Measurements from ENCODE around the gene ALAS2. TPM values are rescaled to one million over a fixed set of nuclear protein-coding genes. Genes with fewer than 3 reads are reported as not detected.

ALAS2 gene
- total and polyA plus RNA-seq, 4 donors = 0.21 to 1,807 TPM; not detected in 2

DNA sequence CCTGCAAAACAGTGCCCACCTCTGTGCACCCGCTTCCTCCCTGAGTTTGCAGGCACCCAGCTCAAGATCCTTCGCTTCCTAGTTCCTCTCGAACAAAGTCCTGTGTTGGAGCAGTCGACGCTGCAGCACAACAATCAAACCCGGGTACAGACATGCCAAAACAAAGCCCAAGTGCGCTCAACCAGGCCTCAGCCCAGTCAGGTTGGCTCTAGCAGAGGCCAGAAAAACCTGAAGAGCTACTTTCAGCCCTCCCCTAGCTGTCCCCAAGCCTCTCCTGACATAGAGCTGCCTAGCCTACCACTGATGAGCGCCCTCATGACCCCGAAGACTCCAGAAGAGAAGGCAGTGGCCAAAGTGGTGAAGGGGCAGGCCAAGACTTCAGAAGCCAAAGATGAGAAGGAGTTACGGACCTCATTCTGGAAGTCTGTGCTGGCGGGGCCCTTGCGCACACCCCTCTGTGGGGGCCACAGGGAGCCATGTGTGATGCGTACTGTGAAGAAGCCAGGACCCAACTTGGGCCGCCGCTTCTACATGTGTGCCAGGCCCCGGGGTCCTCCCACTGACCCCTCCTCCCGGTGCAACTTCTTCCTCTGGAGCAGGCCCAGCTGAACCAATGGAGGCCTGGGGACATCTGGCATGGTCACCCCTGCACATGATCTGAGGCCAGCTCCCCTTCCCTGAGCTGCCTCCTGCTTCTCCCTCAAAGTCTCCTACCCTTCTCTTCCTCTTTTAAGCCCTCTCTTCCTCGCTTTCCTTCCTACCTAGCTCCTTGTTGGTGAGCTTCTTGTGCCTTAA, 23.8 kb downstream of the ALAS2 start:
- 87% methylated on average over 18 of the region's 18 CpGs for WGBS
- Histone ChIP-seq H3K36me3 (ENCODE audit: control insufficient read depth in 4 of 4, insufficient read depth in 3 of 4, low read depth in 1 of 4, low read length in 3 of 4) (peaks cover 3 to 13% (median 3%) of the 10 kb centered on the region in 4 donors), H3K4me1 (ENCODE audit: control insufficient read depth in 4 of 4, insufficient read depth in 4 of 4, low read length in 3 of 4) (peaks cover 20 to 27% (median 25%) of the 10 kb centered on the region in 4 donors), H3K9me3 (ENCODE audit: control insufficient read depth in 4 of 4, low read length in 3 of 4) (no peaks in the 10 kb centered on the region), H3K9ac (ENCODE audit: low read depth in 1 of 2, low read length in 2 of 2) (no peak overlapping the region), H3K27ac (ENCODE audit: low read depth in 1 of 2, low read length in 2 of 2) (peak overlapping the region; percentile 80 to 93), H3K27me3 (ENCODE audit: control insufficient read depth in 4 of 4, insufficient read depth in 4 of 4, low read length in 3 of 4) (no peaks in the 10 kb centered on the region), H3K4me3 (ENCODE audit: low read depth in 1 of 3, low read length in 3 of 3) (no peak overlapping the region)
- TF ChIP-seq RXRA (IDR thresholded peaks at IDR 0.05) (no peak), FOXA1 (IDR thresholded peaks at IDR 0.05) (no peak), EGR1 (IDR thresholded peaks at IDR 0.05; ENCODE audit: low read depth in 2 of 2) (no peak), HNF4A (conservative IDR thresholded peaks at IDR 0.05) (no peak), RAD21 (IDR thresholded peaks at IDR 0.05) (no peak), YY1 (IDR thresholded peaks at IDR 0.05) (no peak), GABPA (IDR thresholded peaks at IDR 0.05 in 1 of 2, conservative IDR thresholded peaks at IDR 0.05 in 1 of 2) (no peak), TAF1 (conservative IDR thresholded peaks at IDR 0.05) (no peak), FOXA2 (IDR thresholded peaks at IDR 0.05) (no peak), HNF4G (IDR thresholded peaks at IDR 0.05) (no peak), SP1 (IDR thresholded peaks at IDR 0.05) (no peak), JUND (IDR thresholded peaks at IDR 0.05) (no peak), NR2F2 (IDR thresholded peaks at IDR 0.05) (no peak)
- TF ChIP-seq, protein P1, sequence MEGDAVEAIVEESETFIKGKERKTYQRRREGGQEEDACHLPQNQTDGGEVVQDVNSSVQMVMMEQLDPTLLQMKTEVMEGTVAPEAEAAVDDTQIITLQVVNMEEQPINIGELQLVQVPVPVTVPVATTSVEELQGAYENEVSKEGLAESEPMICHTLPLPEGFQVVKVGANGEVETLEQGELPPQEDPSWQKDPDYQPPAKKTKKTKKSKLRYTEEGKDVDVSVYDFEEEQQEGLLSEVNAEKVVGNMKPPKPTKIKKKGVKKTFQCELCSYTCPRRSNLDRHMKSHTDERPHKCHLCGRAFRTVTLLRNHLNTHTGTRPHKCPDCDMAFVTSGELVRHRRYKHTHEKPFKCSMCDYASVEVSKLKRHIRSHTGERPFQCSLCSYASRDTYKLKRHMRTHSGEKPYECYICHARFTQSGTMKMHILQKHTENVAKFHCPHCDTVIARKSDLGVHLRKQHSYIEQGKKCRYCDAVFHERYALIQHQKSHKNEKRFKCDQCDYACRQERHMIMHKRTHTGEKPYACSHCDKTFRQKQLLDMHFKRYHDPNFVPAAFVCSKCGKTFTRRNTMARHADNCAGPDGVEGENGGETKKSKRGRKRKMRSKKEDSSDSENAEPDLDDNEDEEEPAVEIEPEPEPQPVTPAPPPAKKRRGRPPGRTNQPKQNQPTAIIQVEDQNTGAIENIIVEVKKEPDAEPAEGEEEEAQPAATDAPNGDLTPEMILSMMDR (IDR thresholded peaks at IDR 0.05; ENCODE audit: low read depth, low read length, missing input control) = no peak
- TF ChIP-seq, protein P2, sequence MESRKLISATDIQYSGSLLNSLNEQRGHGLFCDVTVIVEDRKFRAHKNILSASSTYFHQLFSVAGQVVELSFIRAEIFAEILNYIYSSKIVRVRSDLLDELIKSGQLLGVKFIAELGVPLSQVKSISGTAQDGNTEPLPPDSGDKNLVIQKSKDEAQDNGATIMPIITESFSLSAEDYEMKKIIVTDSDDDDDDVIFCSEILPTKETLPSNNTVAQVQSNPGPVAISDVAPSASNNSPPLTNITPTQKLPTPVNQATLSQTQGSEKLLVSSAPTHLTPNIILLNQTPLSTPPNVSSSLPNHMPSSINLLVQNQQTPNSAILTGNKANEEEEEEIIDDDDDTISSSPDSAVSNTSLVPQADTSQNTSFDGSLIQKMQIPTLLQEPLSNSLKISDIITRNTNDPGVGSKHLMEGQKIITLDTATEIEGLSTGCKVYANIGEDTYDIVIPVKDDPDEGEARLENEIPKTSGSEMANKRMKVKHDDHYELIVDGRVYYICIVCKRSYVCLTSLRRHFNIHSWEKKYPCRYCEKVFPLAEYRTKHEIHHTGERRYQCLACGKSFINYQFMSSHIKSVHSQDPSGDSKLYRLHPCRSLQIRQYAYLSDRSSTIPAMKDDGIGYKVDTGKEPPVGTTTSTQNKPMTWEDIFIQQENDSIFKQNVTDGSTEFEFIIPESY (IDR thresholded peaks at IDR 0.05) = no peak
- TF ChIP-seq, protein P3, sequence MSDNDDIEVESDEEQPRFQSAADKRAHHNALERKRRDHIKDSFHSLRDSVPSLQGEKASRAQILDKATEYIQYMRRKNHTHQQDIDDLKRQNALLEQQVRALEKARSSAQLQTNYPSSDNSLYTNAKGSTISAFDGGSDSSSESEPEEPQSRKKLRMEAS (IDR thresholded peaks at IDR 0.05) = no peak
- TF ChIP-seq, protein P4, sequence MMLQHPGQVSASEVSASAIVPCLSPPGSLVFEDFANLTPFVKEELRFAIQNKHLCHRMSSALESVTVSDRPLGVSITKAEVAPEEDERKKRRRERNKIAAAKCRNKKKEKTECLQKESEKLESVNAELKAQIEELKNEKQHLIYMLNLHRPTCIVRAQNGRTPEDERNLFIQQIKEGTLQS (IDR thresholded peaks at IDR 0.05) = no peak
- TF ChIP-seq, protein P5, sequence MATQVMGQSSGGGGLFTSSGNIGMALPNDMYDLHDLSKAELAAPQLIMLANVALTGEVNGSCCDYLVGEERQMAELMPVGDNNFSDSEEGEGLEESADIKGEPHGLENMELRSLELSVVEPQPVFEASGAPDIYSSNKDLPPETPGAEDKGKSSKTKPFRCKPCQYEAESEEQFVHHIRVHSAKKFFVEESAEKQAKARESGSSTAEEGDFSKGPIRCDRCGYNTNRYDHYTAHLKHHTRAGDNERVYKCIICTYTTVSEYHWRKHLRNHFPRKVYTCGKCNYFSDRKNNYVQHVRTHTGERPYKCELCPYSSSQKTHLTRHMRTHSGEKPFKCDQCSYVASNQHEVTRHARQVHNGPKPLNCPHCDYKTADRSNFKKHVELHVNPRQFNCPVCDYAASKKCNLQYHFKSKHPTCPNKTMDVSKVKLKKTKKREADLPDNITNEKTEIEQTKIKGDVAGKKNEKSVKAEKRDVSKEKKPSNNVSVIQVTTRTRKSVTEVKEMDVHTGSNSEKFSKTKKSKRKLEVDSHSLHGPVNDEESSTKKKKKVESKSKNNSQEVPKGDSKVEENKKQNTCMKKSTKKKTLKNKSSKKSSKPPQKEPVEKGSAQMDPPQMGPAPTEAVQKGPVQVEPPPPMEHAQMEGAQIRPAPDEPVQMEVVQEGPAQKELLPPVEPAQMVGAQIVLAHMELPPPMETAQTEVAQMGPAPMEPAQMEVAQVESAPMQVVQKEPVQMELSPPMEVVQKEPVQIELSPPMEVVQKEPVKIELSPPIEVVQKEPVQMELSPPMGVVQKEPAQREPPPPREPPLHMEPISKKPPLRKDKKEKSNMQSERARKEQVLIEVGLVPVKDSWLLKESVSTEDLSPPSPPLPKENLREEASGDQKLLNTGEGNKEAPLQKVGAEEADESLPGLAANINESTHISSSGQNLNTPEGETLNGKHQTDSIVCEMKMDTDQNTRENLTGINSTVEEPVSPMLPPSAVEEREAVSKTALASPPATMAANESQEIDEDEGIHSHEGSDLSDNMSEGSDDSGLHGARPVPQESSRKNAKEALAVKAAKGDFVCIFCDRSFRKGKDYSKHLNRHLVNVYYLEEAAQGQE (IDR thresholded peaks at IDR 0.05) = no peak
- no peak for DNase-seq (ENCODE audit: low spot score)
